HL-60 (cell line): ENCODE measurements around the gene C21orf58.

Source experiments
- CTCF ChIP-seq: IDR thresholded peaks from one replicate; pipeline ENCODE4 v1.5.1; 2011; ENCODE audit warnings: low read length, control low read depth, inconsistent platforms; ENCODE audit not compliant: insufficient read depth
- GABPA ChIP-seq: IDR thresholded peaks from 2 replicates; pipeline ENCODE4 v1.6.1; 2012; ENCODE audit warnings: low read depth
- POLR2AphosphoS5 ChIP-seq: IDR thresholded peaks from 2 replicates; pipeline ENCODE4 v1.6.1; 2012; ENCODE audit warnings: low read depth
- REST ChIP-seq: IDR thresholded peaks from 2 replicates; pipeline ENCODE4 v1.6.1; 2012; ENCODE audit warnings: low read depth; ENCODE audit not compliant: insufficient replicate concordance
- SPI1 ChIP-seq: IDR thresholded peaks from 2 replicates; pipeline ENCODE4 v1.6.1; 2012; ENCODE audit warnings: low read depth, mild to moderate bottlenecking, borderline replicate concordance

- TF ChIP-seq POLR2AphosphoS5 (no peak), CTCF (no peak), SPI1 (no peak), REST (no peak), GABPA (no peak)
Measured at GRCh38 chr21:46307625-46308024, 16.0 kb downstream of the C21orf58 start.
